ENCODE results near the gene SLITRK1. TPM values are rescaled to one million over a fixed set of nuclear protein-coding genes. Genes with fewer than 3 reads are reported as not detected.

SLITRK1 gene
- total and polyA plus RNA-seq, 2 donors (not counting 3 experiments of a cell fraction or from before 2014, with no cell fraction given), result not detected

DNA sequence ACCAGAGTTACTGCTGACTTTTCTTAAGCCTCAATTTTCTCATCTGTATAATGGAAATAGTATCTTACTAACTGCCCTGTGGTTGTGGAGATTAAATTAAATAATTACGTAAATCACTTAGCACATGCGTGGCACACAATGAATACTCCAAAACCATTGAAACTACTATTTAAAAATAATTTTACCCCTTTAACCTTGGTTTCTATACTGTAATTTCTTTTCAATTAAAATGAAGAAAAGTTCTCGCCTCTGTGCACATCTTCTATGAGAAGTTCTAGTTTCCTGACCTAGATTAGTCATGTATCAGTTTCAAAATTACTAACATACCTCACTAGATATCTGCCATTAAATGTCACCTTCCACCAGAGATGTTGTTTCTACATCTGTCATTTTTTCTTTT is 5.7 kb downstream of the SLITRK1 start:
- no peaks in the 10 kb centered on the region for H4K20me1 ChIP-seq (replicated peaks; ENCODE audit: control insufficient read depth, extremely low read depth, insufficient read depth, low read length)
- H3K4me3 ChIP-seq (replicated peaks in 1 of 3; ENCODE audit: insufficient read depth in 1 of 3, low read depth in 1 of 3, low read length in 3 of 3), result no peak overlapping the region
- no peaks in the 10 kb centered on the region for H3K9me1 ChIP-seq (replicated peaks; ENCODE audit: control insufficient read depth, extremely low read depth, insufficient read depth, low read length)
- FAIRE-seq (no peak), DNase-seq (ENCODE audit: low read depth, low spot score) (no peak)
- no peak overlapping the region for H3K4me2 ChIP-seq (ENCODE audit: insufficient read depth, low read length)
- H3K27ac ChIP-seq (ENCODE audit: insufficient read depth, low read depth, low read length), result no peak overlapping the region
- H3K9ac ChIP-seq (replicated peaks; ENCODE audit: extremely low read depth, insufficient read depth, low read length), result no peak overlapping the region
- CTCF ChIA-PET, result no interaction called here
- no peaks in the 10 kb centered on the region for H3K36me3 ChIP-seq (ENCODE audit: control insufficient read depth in 2 of 2, extremely low read depth in 1 of 2, insufficient read depth in 2 of 2, low read length in 2 of 2)
- no peak overlapping the region for H2AFZ ChIP-seq (ENCODE audit: low read depth, low read length)
- no peaks in the 10 kb centered on the region for H3K79me2 ChIP-seq (ENCODE audit: control insufficient read depth, insufficient read depth, low read length)
- dilution Hi-C loops (cut with MboI; ENCODE audit: extremely low pct_ligation_motif_present, low sequenced_read_pairs) (no loop called here), intact Hi-C loops (cut with micrococcal nuclease) (no loop called here)
- H3K27me3 ChIP-seq (ENCODE audit: control insufficient read depth in 2 of 2, insufficient read depth in 2 of 2, low read length in 2 of 2), result no peaks in the 10 kb centered on the region
- TF ChIP-seq, protein P1, sequence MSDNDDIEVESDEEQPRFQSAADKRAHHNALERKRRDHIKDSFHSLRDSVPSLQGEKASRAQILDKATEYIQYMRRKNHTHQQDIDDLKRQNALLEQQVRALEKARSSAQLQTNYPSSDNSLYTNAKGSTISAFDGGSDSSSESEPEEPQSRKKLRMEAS (IDR thresholded peaks at IDR 0.05; ENCODE audit: insufficient read depth, insufficient read length), result no peak
- TF ChIP-seq POLR2A (IDR thresholded peaks at IDR 0.05; ENCODE audit: low read depth, low read length), result no peak
- TF ChIP-seq GATA2 (IDR thresholded peaks at IDR 0.05; ENCODE audit: insufficient read depth, insufficient read length, low read depth, low read length), result no peak
- no peak for TF ChIP-seq MYC (IDR thresholded peaks at IDR 0.05; ENCODE audit: low read depth, low read length)
- no peak for TF ChIP-seq EZH2 (IDR thresholded peaks at IDR 0.05; ENCODE audit: borderline replicate concordance, low read depth, low read length, severe bottlenecking)
- TF ChIP-seq, protein P2, sequence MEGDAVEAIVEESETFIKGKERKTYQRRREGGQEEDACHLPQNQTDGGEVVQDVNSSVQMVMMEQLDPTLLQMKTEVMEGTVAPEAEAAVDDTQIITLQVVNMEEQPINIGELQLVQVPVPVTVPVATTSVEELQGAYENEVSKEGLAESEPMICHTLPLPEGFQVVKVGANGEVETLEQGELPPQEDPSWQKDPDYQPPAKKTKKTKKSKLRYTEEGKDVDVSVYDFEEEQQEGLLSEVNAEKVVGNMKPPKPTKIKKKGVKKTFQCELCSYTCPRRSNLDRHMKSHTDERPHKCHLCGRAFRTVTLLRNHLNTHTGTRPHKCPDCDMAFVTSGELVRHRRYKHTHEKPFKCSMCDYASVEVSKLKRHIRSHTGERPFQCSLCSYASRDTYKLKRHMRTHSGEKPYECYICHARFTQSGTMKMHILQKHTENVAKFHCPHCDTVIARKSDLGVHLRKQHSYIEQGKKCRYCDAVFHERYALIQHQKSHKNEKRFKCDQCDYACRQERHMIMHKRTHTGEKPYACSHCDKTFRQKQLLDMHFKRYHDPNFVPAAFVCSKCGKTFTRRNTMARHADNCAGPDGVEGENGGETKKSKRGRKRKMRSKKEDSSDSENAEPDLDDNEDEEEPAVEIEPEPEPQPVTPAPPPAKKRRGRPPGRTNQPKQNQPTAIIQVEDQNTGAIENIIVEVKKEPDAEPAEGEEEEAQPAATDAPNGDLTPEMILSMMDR (IDR thresholded peaks at IDR 0.05; ENCODE audit: extremely low read depth in 1 of 2, insufficient read depth in 1 of 2, low read depth in 1 of 2, low read length in 2 of 2), result no peak
- TF ChIP-seq JUN (IDR thresholded peaks at IDR 0.05; ENCODE audit: borderline replicate concordance, insufficient read depth, insufficient read length, low read depth), result no peak
- TF ChIP-seq FOS (IDR thresholded peaks at IDR 0.05; ENCODE audit: borderline replicate concordance, insufficient read depth, low read length), result no peak
- TF ChIP-seq POLR2AphosphoS5 (IDR thresholded peaks at IDR 0.05; ENCODE audit: insufficient read depth, low read depth, low read length), result no peak
- no peaks in the 10 kb centered on the region for H3K4me1 ChIP-seq (ENCODE audit: control insufficient read depth, extremely low read depth, insufficient read depth, low read length)
- POLR2A ChIA-PET, result no interaction called here
- no TSS peak for BruUV-seq (replicated peaks)
- no peaks in the 10 kb centered on the region for H3K9me3 ChIP-seq (replicated peaks; ENCODE audit: control insufficient read depth, insufficient read depth, low read length)

Measured in endothelial cell of umbilical vein (primary cell).